ENCODE measurements around the gene PCMTD2.

DNA sequence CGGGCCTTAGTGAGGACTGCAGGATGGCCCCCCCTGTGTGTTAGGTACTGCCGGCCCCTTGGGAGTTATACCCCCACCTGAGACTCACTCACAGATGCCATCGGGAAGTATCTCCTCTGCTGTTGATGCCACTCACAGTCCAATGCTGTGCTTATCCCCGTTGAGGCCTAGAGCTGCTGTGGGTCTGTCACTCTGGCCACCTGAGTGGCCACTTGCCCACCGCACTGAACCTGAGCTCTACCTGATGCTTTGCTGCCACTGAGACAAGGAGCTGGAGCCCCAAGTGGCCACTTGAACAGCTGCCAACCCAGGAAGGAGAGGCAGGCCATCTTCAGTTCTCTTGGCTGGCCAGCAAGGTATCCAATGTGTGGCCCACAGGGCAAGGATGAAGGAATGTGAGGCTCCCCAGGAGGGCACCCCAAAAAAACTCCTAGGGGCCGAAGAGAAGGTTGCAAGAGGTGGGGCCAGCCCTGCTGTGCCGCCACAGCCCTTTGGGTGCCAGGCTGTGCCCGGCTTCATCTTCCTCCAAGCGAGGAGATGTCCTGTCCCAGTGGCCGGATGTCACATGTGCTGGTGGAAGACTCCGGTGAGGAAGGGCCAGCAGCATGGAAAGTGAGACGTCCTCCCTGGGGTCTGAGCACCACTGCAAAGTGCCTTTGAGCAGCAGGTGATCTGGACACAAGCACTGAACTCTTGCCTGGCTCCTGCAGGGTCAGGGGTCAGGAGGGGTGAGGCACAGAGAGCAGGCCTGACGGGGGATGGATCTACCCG, 29.5 kb upstream of the PCMTD2 start:
- TF ChIP-seq POLR2A (IDR thresholded peaks at IDR 0.05): no peak
- TF ChIP-seq, protein P1, sequence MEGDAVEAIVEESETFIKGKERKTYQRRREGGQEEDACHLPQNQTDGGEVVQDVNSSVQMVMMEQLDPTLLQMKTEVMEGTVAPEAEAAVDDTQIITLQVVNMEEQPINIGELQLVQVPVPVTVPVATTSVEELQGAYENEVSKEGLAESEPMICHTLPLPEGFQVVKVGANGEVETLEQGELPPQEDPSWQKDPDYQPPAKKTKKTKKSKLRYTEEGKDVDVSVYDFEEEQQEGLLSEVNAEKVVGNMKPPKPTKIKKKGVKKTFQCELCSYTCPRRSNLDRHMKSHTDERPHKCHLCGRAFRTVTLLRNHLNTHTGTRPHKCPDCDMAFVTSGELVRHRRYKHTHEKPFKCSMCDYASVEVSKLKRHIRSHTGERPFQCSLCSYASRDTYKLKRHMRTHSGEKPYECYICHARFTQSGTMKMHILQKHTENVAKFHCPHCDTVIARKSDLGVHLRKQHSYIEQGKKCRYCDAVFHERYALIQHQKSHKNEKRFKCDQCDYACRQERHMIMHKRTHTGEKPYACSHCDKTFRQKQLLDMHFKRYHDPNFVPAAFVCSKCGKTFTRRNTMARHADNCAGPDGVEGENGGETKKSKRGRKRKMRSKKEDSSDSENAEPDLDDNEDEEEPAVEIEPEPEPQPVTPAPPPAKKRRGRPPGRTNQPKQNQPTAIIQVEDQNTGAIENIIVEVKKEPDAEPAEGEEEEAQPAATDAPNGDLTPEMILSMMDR (IDR thresholded peaks at IDR 0.05): no peak
